CD4-positive, alpha-beta T cell (primary cell): ENCODE data around the gene SLC12A3. TPM values are rescaled to one million over a fixed set of nuclear protein-coding genes. Genes with fewer than 3 reads are reported as not detected.
"Not testable (repeated sequence)": the region's sequence is repeated elsewhere in the genome, so short reads cannot be mapped to it uniquely, and the experiment has no call there.

Source experiments
- ATAC-seq: fragments of 200-7000 bp; cut with Tn5 transposase; one replicate; pipeline ENCODE4 v1.10.0; 2022; ENCODE audit warnings: mild to moderate bottlenecking; ENCODE audit not compliant: poor library complexity
- CTCF ChIA-PET: fragments of 350-600 bp; sonication (Branson Sonifier 250); formaldehyde crosslinking; loops from one replicate; lab custom pipeline; 2021; ENCODE audit warnings: antibody characterized with exemption, inconsistent platforms; lab: Charles Lee
- POLR2A ChIA-PET: fragments of 350-600 bp; sonication (Branson Sonifier 250); formaldehyde crosslinking; loops from one replicate; lab custom pipeline; 2021; ENCODE audit warnings: antibody characterized with exemption, inconsistent platforms; lab: Charles Lee
- DNase-seq, 14 experiments: peaks; one replicate each; pipeline ENCODE4 v3.0.0-alpha.2; 2013 to 2020; ENCODE audit warnings: mixed read lengths in 2 of 14
- H3K27ac ChIP-seq, 2 donors: one replicate each; pipeline versions ENCODE4 v1.5.1 to v1.7.0; 2013; ENCODE audit warnings: low read length in 2 of 2, low read depth in 1 of 2, mild to moderate bottlenecking in 1 of 2
- H3K27me3 ChIP-seq, 2 experiments: 1 replicate in 1 of 2; 2 replicates in 1 of 2; pipeline versions ENCODE4 v1.6.1 to v1.7.0; 2013; ENCODE audit warnings: low read length in 2 of 2, control low read depth in 1 of 2, mild to moderate bottlenecking in 1 of 2, moderate library complexity in 1 of 2; ENCODE audit not compliant: insufficient read depth in 2 of 2, control insufficient read depth in 1 of 2
- H3K36me3 ChIP-seq: one replicate; pipeline ENCODE4 v1.6.1; 2013; ENCODE audit warnings: low read length, control low read depth; ENCODE audit not compliant: insufficient read depth
- H3K4me1 ChIP-seq: one replicate; pipeline ENCODE4 v1.6.1; 2013; ENCODE audit warnings: low read length, control low read depth; ENCODE audit not compliant: insufficient read depth
- H3K4me3 ChIP-seq: one replicate; pipeline ENCODE4 v1.5.1; 2013; ENCODE audit warnings: mild to moderate bottlenecking, low read length, moderate library complexity
- H3K9me3 ChIP-seq, 2 experiments: 1 replicate in 1 of 2; 2 replicates in 1 of 2; pipeline versions ENCODE4 v1.6.1 to v1.7.0; 2013; ENCODE audit warnings: low read length in 2 of 2, mild to moderate bottlenecking in 2 of 2, control low read depth in 1 of 2, moderate library complexity in 1 of 2; ENCODE audit not compliant: control insufficient read depth in 1 of 2, insufficient read depth in 1 of 2
- H3K27ac Mint-ChIP-seq: one replicate; pipeline ENCODE4 v1.8.0; 2020; ENCODE audit warnings: mixed read lengths
- H3K27me3 Mint-ChIP-seq: one replicate; pipeline ENCODE4 v1.8.0; 2021; ENCODE audit warnings: mixed read lengths
- H3K36me3 Mint-ChIP-seq: one replicate; pipeline ENCODE4 v1.8.0; 2021; ENCODE audit warnings: low read depth, mixed read lengths
- H3K4me1 Mint-ChIP-seq: one replicate; pipeline ENCODE4 v1.8.0; 2021; ENCODE audit warnings: low read depth, mixed read lengths
- H3K4me3 Mint-ChIP-seq: one replicate; pipeline ENCODE4 v1.8.0; 2020; ENCODE audit warnings: mild to moderate bottlenecking, mixed read lengths
- H3K9me3 Mint-ChIP-seq: one replicate; pipeline ENCODE4 v1.8.0; 2020; ENCODE audit warnings: mixed read lengths
- intact Hi-C, 2 experiments: fragments of 100-400 bp; cut with DNase I in 1 of 2; cut with micrococcal nuclease in 1 of 2; formaldehyde crosslinking; loops; one replicate each; pipeline versions ENCODE4 v1.15.1 to v1.9.0; 2023 to 2025; cut with DNase I, micrococcal nuclease
- total RNA-seq, 174 experiments: library from RNA in 2 of 174; stranded (reverse) in 2 of 174; gene quantifications; one replicate each; pipeline ENCODE4 v1.2.3 and lab custom pipeline; 2021 to 2026
- TF ChIP-seq, protein P1 (sequence below): fragments of 200-600 bp; IDR thresholded peaks from one replicate; pipeline ENCODE4 v1.8.0; 2022; ENCODE audit warnings: antibody characterized with exemption, mild to moderate bottlenecking

The SLC12A3 gene
- total RNA-seq, 2 experiments from 2014 or later = not detected

- Mint-ChIP-seq H3K36me3 (no peaks in the 10 kb centered on the region), H3K9me3 (no peaks in the 10 kb centered on the region), H3K27me3 (no peaks in the 10 kb centered on the region), H3K27ac (no peak overlapping the region), H3K4me3 (no peak overlapping the region), H3K4me1 (no peaks in the 10 kb centered on the region)
- no peaks in the 10 kb centered on the region for H3K9me3 ChIP-seq
- no peak overlapping the region for H3K27ac ChIP-seq
- intact Hi-C loops = no loop called here
- TF ChIP-seq, protein P1, sequence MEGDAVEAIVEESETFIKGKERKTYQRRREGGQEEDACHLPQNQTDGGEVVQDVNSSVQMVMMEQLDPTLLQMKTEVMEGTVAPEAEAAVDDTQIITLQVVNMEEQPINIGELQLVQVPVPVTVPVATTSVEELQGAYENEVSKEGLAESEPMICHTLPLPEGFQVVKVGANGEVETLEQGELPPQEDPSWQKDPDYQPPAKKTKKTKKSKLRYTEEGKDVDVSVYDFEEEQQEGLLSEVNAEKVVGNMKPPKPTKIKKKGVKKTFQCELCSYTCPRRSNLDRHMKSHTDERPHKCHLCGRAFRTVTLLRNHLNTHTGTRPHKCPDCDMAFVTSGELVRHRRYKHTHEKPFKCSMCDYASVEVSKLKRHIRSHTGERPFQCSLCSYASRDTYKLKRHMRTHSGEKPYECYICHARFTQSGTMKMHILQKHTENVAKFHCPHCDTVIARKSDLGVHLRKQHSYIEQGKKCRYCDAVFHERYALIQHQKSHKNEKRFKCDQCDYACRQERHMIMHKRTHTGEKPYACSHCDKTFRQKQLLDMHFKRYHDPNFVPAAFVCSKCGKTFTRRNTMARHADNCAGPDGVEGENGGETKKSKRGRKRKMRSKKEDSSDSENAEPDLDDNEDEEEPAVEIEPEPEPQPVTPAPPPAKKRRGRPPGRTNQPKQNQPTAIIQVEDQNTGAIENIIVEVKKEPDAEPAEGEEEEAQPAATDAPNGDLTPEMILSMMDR = no peak
- no peak overlapping the region for H3K4me3 ChIP-seq
- no peaks in the 10 kb centered on the region for H3K36me3 ChIP-seq
- ChIA-PET POLR2A (interaction anchor here (0.6 kb wide), 1 partner anchor 302 kb away, joined by 4 read pairs; the partner anchor contains the start of genes PSME3IP1 and RSPRY1), CTCF (no interaction called here)
- ATAC-seq (no peak), DNase-seq (no peak)
- H3K27me3 ChIP-seq = no peaks in the 10 kb centered on the region
- H3K4me1 ChIP-seq = no peaks in the 10 kb centered on the region
Observed at GRCh38 chr16:56883586-56883985, 18.6 kb downstream of the SLC12A3 start.

DNA sequence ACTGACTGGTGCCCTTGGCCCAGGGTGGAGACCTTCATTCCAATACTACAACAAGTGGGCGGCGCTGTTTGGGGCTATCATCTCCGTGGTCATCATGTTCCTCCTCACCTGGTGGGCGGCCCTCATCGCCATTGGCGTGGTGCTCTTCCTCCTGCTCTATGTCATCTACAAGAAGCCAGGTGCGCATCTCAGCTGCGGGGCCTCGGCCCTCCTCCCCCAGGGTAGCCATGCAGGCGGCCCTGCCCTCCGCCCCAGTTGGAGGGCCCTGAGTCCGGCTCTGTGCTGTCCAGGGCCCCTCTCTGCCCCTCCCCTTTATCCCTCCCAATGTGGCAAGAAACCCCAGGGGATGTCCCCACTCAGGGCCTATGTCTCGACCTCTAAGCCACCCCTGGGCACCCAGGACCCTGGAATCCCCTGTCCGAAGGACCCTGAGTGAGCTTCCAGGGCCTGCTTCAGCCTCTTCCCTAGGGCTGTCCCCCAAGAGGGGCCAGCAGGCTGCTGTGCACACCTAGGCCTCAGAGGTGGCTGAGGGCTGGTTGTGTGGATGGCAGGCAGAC lies 19.1 kb downstream of the SLC12A3 start:
- intact Hi-C loops = no loop called here
- CTCF ChIA-PET = no interaction called here
- no peak for DNase-seq

DNA sequence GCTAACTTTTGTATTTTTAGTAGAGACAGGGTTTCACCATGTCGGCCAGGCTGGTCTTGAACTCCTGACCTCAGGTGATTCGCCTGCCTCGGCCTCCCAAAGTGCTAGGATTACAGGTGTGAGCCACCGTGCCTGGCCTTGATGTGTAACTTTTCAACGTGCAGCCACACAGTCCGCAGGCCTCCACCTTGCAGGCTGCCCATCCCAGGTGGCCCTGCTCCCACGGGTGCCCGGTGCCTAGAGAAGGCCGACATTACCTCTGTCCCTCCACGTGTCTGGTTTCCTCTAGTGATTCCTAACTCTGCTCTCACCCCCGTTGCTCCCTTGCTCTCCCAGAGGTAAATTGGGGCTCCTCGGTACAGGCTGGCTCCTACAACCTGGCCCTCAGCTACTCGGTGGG lies 19.9 kb downstream of the SLC12A3 start:
- not testable (repeated sequence) for H3K27ac Mint-ChIP-seq

More for the DNA sequence above, 19.1 kb downstream of the SLC12A3 start:
- H3K36me3 Mint-ChIP-seq = no peaks in the 10 kb centered on the region
- no peak overlapping the region for H3K27ac ChIP-seq
- POLR2A ChIA-PET = no interaction called here
- H3K27me3 ChIP-seq = no peaks in the 10 kb centered on the region
- H3K4me3 Mint-ChIP-seq = no peak overlapping the region
- H3K4me3 ChIP-seq = no peak overlapping the region
- no peaks in the 10 kb centered on the region for H3K36me3 ChIP-seq
- no peak for ATAC-seq
- no peaks in the 10 kb centered on the region for H3K4me1 ChIP-seq
- no peaks in the 10 kb centered on the region for H3K4me1 Mint-ChIP-seq
- TF ChIP-seq, protein P1 = no peak
- H3K9me3 Mint-ChIP-seq = no peaks in the 10 kb centered on the region
- H3K27ac Mint-ChIP-seq = no peak overlapping the region
- no peaks in the 10 kb centered on the region for H3K9me3 ChIP-seq
- H3K27me3 Mint-ChIP-seq = no peaks in the 10 kb centered on the region

More for the DNA sequence above, 19.9 kb downstream of the SLC12A3 start:
- DNase-seq, H3K4me1 ChIP-seq, H3K36me3 ChIP-seq, H3K27ac ChIP-seq, H3K27me3 ChIP-seq, H3K4me1 Mint-ChIP-seq, H3K4me3 ChIP-seq, H3K27me3 Mint-ChIP-seq, H3K9me3 ChIP-seq, CTCF ChIA-PET, POLR2A ChIA-PET, ATAC-seq, H3K36me3 Mint-ChIP-seq, H3K4me3 Mint-ChIP-seq, intact Hi-C loops, H3K9me3 Mint-ChIP-seq: not testable (repeated sequence)
